ENCODE measurements around the gene GYS1.

Gene GYS1

GRCh38 chr19:48962849-48963165 is 30.3 kb downstream of the GYS1 start:
- Histone ChIP-seq H3K27ac (ENCODE audit: low read depth, low read length) (peak overlapping the region; percentile 91), H3K79me2 (ENCODE audit: insufficient read depth, low read length) (peaks cover 14% of the 10 kb centered on the region), H3K4me3 (ENCODE audit: insufficient read depth, low read length, poor library complexity, severe bottlenecking) (peak overlapping the region; percentile 35), H3K4me2 (ENCODE audit: low read depth, low read length, poor library complexity, severe bottlenecking) (peak overlapping the region; percentile 87), H3K36me3 (ENCODE audit: low read length) (no peaks in the 10 kb centered on the region), H3K9ac (ENCODE audit: low read length) (peak overlapping the region; percentile 62), H3K9me2 (replicated peaks; ENCODE audit: insufficient read depth, low read length) (no peaks in the 10 kb centered on the region), H2AFZ (ENCODE audit: low read depth, low read length, severe bottlenecking) (no peak overlapping the region), H3F3A (ENCODE audit: insufficient read depth) (peaks cover 49% of the 10 kb centered on the region), H4K20me1 (ENCODE audit: low read depth, low read length) (no peaks in the 10 kb centered on the region), H3K9me3 (ENCODE audit: insufficient read depth, low read length) (no peaks in the 10 kb centered on the region), H3K27me3 (ENCODE audit: low read length) (no peaks in the 10 kb centered on the region)
- TF ChIP-seq CTCF (IDR thresholded peaks at IDR 0.05; ENCODE audit: insufficient read depth, low read length, poor library complexity, severe bottlenecking), result no peak
- no peak for TF ChIP-seq EZH2phosphoT487 (conservative IDR thresholded peaks at IDR 0.05; ENCODE audit: low read length)

- no peaks in the 10 kb centered on the region for H3K9me3 ChIP-seq (ENCODE audit: insufficient read depth, low read length)
- H3K9me2 ChIP-seq (replicated peaks; ENCODE audit: insufficient read depth, low read length), result no peaks in the 10 kb centered on the region
- peak overlapping the region; percentile 35 for H3K4me3 ChIP-seq (ENCODE audit: insufficient read depth, low read length, poor library complexity, severe bottlenecking)
- no peak for TF ChIP-seq EZH2phosphoT487 (conservative IDR thresholded peaks at IDR 0.05; ENCODE audit: low read length)
- TF ChIP-seq CTCF (IDR thresholded peaks at IDR 0.05; ENCODE audit: insufficient read depth, low read length, poor library complexity, severe bottlenecking), result no peak
- peak overlapping the region; percentile 91 for H3K27ac ChIP-seq (ENCODE audit: low read depth, low read length)
- no peaks in the 10 kb centered on the region for H3K27me3 ChIP-seq (ENCODE audit: low read length)
- no peaks in the 10 kb centered on the region for H3K36me3 ChIP-seq (ENCODE audit: low read length)
- peak overlapping the region; percentile 62 for H3K9ac ChIP-seq (ENCODE audit: low read length)
- H2AFZ ChIP-seq (ENCODE audit: low read depth, low read length, severe bottlenecking), result no peak overlapping the region
- peaks cover 14% of the 10 kb centered on the region for H3K79me2 ChIP-seq (ENCODE audit: insufficient read depth, low read length)
- peaks cover 44% of the 10 kb centered on the region for H3F3A ChIP-seq (ENCODE audit: insufficient read depth)
- no peaks in the 10 kb centered on the region for H4K20me1 ChIP-seq (ENCODE audit: low read depth, low read length)
- peak overlapping the region; percentile 87 for H3K4me2 ChIP-seq (ENCODE audit: low read depth, low read length, poor library complexity, severe bottlenecking)
These were observed 30.9 kb downstream of the GYS1 start for GRCh38 chr19:48962029-48962848.

- TF ChIP-seq EZH2phosphoT487 (conservative IDR thresholded peaks at IDR 0.05; ENCODE audit: low read length), result no peak
- no peak for TF ChIP-seq CTCF (IDR thresholded peaks at IDR 0.05; ENCODE audit: insufficient read depth, low read length, poor library complexity, severe bottlenecking)
- peaks cover 40% of the 10 kb centered on the region for H3F3A ChIP-seq (ENCODE audit: insufficient read depth)
- no peak overlapping the region for H3K4me3 ChIP-seq (ENCODE audit: insufficient read depth, low read length, poor library complexity, severe bottlenecking)
- H3K27me3 ChIP-seq (ENCODE audit: low read length), result no peaks in the 10 kb centered on the region
- H3K36me3 ChIP-seq (ENCODE audit: low read length), result no peaks in the 10 kb centered on the region
- H3K79me2 ChIP-seq (ENCODE audit: insufficient read depth, low read length), result peaks cover 14% of the 10 kb centered on the region
- H2AFZ ChIP-seq (ENCODE audit: low read depth, low read length, severe bottlenecking), result no peak overlapping the region
- no peaks in the 10 kb centered on the region for H4K20me1 ChIP-seq (ENCODE audit: low read depth, low read length)
- peak overlapping the region; percentile 91 for H3K27ac ChIP-seq (ENCODE audit: low read depth, low read length)
- H3K9me2 ChIP-seq (replicated peaks; ENCODE audit: insufficient read depth, low read length), result no peaks in the 10 kb centered on the region
- H3K4me2 ChIP-seq (ENCODE audit: low read depth, low read length, poor library complexity, severe bottlenecking), result no peak overlapping the region
- no peaks in the 10 kb centered on the region for H3K9me3 ChIP-seq (ENCODE audit: insufficient read depth, low read length)
- H3K9ac ChIP-seq (ENCODE audit: low read length), result peak overlapping the region; percentile 62; the same call in 1 of the 2 replicates
These were observed 31.5 kb downstream of the GYS1 start for GRCh38 chr19:48961673-48962028.

All from SU-DHL-6 (cell line).